HG03066 (cell line): Measurements from ENCODE around the gene CTNNA3.
"Not testable (repeated sequence)": the region's sequence is repeated elsewhere in the genome, so short reads cannot be mapped to it uniquely, and the experiment has no call there.

Experiments used
- ATAC-seq: cut with Tn5 transposase; IDR thresholded peaks from one replicate; pipeline ENCODE4 v1.9.1; 2021; ENCODE audit warnings: low read depth; ENCODE audit not compliant: unreplicated experiment

Gene CTNNA3

GRCh38 chr10:67386841-67387533, 309.0 kb downstream of the CTNNA3 start:
- ATAC-seq = not testable (repeated sequence)

- no peak for ATAC-seq
These were observed 309.7 kb downstream of the CTNNA3 start for GRCh38 chr10:67386260-67386659.

- ATAC-seq = no peak
These were observed 310.4 kb downstream of the CTNNA3 start for GRCh38 chr10:67385566-67385965.

GRCh38 chr10:67385089-67385488, 310.9 kb downstream of the CTNNA3 start:
- no peak for ATAC-seq

- ATAC-seq = no peak
These were observed 364.7 kb downstream of the CTNNA3 start for GRCh38 chr10:67331121-67331910.

- no peak for ATAC-seq
These were observed 368.1 kb downstream of the CTNNA3 start for GRCh38 chr10:67327626-67328535.

- no peak for ATAC-seq
These were observed 376.0 kb downstream of the CTNNA3 start for GRCh38 chr10:67319976-67320375.

- no peak for ATAC-seq
These were observed 387.1 kb downstream of the CTNNA3 start for GRCh38 chr10:67308912-67309311.

- no peak for ATAC-seq
These were observed 389.3 kb downstream of the CTNNA3 start for GRCh38 chr10:67306588-67307205.

- no peak for ATAC-seq
These were observed 393.3 kb downstream of the CTNNA3 start for GRCh38 chr10:67302701-67303100.

- ATAC-seq = no peak
These were observed 396.2 kb downstream of the CTNNA3 start for GRCh38 chr10:67299761-67300160.

- no peak for ATAC-seq
These were observed 398.3 kb downstream of the CTNNA3 start for GRCh38 chr10:67297637-67298181.

- ATAC-seq = no peak
These were observed 399.1 kb downstream of the CTNNA3 start for GRCh38 chr10:67296926-67297325.

- no peak for ATAC-seq
These were observed 407.1 kb downstream of the CTNNA3 start for GRCh38 chr10:67288688-67289410.

GRCh38 chr10:67284589-67284988, 411.4 kb downstream of the CTNNA3 start:
- ATAC-seq = no peak

- no peak for ATAC-seq
These were observed 413.1 kb downstream of the CTNNA3 start for GRCh38 chr10:67282871-67283270.

- no peak for ATAC-seq
These were observed 415.6 kb downstream of the CTNNA3 start for GRCh38 chr10:67280405-67280804.

GRCh38 chr10:67277402-67277801, 418.6 kb downstream of the CTNNA3 start:
- no peak for ATAC-seq

- no peak for ATAC-seq
These were observed 426.2 kb downstream of the CTNNA3 start for GRCh38 chr10:67269828-67270227.

GRCh38 chr10:67268146-67268545, 427.8 kb downstream of the CTNNA3 start:
- no peak for ATAC-seq
